ENCODE data around the gene ATF6B.

The ATF6B gene

DNA sequence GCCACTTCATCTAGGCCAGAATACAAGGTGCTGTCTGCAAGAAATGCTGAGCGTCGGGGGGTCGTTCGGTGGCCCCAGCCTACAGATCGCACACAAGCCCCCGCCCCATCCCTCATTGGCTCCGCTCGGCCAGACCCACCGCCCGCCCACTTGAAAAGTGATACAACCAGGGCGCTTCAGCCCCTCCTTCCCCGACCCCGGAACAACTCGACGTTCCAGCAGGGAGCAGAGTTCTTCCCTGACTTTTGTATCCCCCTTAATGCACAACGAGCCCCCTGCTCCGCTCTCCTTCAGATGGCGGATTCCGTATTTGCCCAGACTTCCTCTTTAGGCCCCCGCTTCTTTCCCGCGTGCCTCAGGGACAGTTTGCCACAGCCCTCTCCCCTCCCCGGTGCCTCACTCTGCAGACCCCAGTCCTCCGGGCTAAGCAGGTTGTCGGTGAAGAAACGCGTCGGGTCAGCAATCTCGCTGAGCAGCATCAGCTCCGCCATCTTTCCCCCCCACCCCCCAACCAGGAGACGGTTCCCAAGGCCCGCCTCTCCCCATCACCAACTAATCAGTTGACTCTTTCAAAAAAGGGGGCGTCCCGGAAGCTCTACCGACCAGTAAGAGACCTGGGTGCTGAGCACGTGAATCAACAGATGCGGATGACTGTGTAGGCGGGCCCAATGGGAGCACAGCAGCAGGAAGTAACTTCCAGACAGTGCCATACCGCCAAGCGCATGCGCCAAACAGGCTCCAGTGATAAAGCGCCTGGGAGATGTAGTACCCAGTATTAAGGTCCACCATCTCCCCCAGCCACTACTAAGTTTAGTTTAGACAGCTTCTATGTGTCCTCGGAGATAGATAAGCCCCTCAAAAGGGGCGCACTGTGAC is at the start of gene ATF6B:
Gene ATF6B (minus strand): TSS at position 530 of the 876 bp plus-strand sequence. CDS start 39 bp downstream, at position 491.
- DNase-seq: peak; percentile 73 to 99

GRCh38 chr6:32177183-32177787 is 49.2 kb upstream of the ATF6B start:
- no peak for DNase-seq

- DNase-seq: no peak
These were observed 48.6 kb upstream of the ATF6B start for GRCh38 chr6:32176476-32177182.

- DNase-seq: peak; percentile 77 to 91
These were observed 47.8 kb upstream of the ATF6B start, which contains the start of gene AGPAT1 for GRCh38 chr6:32175711-32176475. AGPAT1 (minus strand) TSS chr6:32176084; CDS start chr6:32171496, 4,588 bp downstream.

- no peak for DNase-seq
These were observed 47.3 kb upstream of the ATF6B start for GRCh38 chr6:32175322-32175710.

GRCh38 chr6:32174416-32174815 is 46.4 kb upstream of the ATF6B start:
- DNase-seq: no peak

GRCh38 chr6:32173051-32173727 is 45.1 kb upstream of the ATF6B start:
- no peak for DNase-seq

GRCh38 chr6:32171234-32171633 is 43.2 kb upstream of the ATF6B start:
- no peak for DNase-seq

DNA sequence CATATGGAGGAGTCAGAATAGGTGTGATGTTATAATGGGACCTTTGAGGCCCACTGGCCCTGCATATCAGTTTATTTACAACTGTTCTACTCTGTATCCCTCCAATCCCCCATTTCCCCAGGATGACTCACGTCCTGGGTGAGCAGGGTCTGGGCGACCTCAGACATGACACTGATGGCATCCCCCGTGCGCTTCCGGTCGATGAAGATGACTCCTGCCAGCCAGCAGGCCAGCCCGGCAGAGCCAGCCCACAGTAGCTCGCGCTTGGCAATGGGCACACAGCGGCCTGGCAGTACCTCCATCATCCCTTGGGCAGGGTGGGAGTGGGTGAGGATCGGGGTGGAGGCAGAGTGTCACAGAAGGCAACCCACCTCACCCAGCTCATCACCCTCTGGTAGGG is 42.2 kb upstream of the ATF6B start:
- DNase-seq: no peak

DNA sequence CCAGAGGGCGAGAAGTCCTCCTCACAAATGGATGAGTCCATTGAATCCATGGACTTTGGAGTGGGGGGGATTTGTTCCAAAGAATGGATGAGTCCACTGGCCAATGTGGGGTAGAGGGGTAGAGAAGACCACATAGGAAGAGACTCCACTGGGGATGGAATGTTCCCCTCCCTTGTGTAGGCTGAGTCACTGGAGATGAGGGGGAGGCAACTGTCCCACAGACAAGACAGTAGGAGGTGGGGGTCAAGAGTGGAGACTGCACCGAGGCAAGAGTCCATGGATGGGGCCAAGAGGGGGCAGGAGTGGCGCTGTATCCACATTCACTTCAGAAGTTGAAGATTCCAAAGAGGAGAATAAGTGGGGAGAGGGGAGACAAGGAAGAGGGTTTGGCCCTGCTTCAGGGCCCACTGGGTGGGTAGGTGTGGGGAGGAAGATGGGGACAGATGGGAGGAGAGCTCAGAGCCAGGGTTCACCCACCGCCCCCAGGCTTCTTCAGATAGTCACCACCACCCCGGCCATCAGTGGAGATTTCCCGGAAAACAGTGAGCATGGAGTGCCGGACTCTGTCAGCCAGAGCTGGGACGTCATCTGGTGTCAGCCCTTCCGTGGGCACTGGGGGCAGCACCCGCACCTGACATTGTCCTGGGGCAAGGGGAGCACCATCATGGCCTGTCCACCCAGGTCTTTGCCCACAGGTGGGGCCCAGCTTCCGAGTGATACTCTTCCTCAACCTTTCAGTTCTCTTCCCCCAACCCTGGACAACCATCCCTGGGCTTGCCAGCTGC is 41.0 kb upstream of the ATF6B start:
- no peak for DNase-seq

- no peak for DNase-seq
These were observed 40.3 kb upstream of the ATF6B start for GRCh38 chr6:32168350-32168749.

DNA sequence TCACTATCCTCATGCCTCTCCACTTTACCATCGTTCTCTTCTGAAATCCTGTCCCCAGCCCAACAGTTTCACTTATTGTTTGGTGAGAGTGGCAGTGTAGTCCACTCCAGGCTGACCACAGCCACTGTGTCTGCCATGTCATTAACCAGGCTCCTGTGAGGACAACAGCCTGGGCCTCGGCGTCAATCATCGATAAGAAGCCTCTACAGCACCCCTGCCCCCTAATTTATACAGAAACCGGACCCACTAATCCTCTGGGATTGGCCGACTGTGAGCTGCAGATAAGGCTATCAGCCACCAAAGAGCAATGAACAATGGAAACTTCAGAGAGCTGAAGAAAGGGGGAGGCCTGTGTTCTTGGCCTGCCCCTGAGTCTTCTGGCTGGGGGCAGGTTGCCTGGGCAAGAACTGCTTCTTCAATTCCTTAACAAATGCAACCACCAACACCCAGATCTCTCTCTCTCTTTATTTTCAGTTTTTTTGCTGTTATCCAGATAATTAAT is 39.8 kb upstream of the ATF6B start:
- DNase-seq: no peak

DNA sequence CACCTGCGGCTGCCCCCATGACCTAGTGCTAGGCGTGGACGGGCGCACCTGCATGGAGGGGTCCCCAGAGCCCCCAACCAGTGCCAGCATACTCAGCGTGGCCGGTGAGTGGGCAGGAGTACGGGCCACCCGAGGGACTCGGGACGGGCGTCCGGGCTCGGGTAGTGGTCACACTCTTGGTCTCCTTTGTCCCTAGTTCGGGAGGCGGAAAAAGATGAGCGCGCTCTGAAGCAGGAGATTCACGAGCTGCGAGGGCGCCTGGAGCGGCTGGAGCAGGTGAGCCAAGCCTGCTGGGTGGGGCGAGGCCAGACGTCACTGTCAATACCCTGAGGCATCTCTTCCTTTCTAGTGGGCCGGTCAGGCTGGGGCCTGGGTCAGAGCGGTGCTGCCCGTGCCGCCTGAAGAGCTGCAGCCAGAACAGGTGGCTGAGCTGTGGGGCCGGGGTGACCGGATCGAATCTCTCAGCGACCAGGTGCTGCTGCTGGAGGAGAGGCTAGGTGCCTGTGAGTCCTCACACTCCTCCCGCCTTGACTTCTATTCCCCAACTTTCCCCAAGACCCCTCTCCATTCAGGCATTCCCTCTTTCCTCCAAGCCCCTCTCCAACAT is 39.2 kb upstream of the ATF6B start:
- no peak for DNase-seq

- DNase-seq: no peak
These were observed 38.5 kb upstream of the ATF6B start for GRCh38 chr6:32166411-32167061.

DNA sequence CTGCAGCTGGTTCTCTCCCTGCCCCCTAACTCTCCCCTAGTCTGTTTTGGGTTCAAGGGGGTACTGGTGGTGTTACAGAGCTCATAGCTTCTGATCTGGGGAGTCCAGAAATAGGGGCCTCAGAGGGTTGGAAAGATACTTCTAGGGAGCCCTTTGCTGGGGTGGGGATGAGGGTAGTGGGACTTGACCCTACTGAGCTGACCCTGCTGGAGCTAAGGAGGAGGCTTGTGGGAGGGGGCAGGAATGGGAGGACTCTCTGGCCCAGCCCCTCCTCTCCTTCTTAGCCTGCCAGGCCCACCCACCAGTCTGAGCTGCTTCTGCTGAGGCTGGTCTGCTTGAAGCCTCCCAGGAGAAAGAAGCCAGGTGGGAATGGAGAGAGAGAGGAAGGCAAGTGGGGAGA is 36.2 kb upstream of the ATF6B start, which contains the start of gene EGFL8:
Gene EGFL8 (plus strand): TSS at position 301 of the 400 bp plus-strand sequence. CDS start 1,571 bp downstream, outside the sequence.
- no peak for DNase-seq

DNA sequence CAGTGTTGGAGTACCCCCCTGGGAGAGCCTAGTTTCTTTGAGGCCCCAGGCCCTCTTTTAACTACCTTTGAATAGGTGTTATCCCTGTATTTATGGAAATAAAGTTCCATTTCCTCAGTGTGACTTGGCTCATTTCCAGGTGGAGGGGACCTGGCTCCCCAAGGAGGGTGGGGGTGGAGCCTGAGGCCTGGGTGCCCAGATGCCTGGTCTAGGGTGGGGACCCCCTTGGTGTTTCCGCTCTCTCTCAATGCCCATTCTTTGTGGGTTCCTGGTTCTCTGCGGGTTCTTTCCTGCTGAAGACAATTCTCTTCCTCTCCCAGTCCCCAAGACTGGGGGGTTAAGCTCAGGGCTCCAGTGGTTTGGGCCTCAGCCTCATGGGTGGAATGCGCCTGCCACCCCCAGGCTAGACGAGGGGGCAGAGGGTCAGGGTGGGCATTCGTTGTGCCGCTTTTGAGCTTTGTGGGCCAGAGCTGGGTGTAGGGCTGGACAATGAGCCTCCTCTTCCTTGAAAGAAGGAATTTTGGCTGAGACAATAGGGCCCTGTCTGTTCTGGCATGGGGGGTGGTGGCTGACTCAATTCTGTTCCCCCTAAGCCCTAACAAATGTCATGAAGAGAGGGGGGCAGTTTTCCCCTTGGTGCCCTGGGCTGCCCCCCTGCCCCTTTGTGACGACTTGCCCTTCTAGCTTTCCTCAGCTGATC is 35.7 kb upstream of the ATF6B start:
- no peak for DNase-seq

DNA sequence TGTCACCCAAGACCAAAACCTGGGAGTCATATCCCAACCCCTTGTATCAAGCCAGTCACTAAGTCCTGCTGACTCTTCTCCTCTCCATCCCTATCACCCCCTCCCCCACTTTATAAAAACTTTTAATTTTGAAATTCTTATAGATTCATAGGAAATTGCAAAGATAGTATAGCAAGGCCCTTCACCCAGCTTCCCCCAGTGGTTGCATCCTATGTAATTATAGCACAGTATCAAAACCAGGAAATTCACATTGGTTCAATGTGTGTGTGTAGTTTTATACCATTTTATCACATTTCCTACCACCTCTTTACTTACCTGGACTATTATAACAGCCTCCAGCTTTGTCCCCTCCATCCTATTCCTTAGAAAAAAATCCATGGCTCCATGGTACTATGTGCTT is 30.0 kb upstream of the ATF6B start:
- DNase-seq: no peak

DNA sequence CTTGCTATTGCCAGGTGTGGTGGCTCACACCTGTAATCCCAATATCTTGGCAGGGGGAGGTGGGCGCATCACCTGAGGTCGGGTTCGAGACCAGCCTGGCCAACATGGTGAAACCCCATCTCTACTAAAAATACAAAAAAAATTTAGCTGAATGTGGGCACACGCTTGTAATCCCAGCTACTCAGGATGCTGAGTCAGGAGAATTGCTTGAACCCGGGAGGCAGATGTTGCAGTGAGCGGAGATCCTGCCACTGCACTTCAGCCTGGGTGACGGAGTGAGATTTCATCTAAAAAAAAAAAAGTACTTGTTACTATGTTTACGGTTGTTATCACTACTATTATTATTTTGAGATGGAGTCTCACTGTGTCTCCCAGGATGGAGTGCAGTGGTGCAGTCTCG is 28.8 kb upstream of the ATF6B start:
- no peak for DNase-seq

GRCh38 chr6:32154514-32155161 is 26.6 kb upstream of the ATF6B start:
- DNase-seq: peak in 1 of 2 donors; percentile 12
